DND-41 (cell line): ENCODE results near the gene GNL2.

ENCODE experiments used
- EZH2 ChIP-seq: IDR thresholded peaks from 3 replicates; pipeline ENCODE4 v1.6.1; 2012; ENCODE audit warnings: borderline replicate concordance, low read depth, mild to moderate bottlenecking, moderate library complexity, low read length, inconsistent platforms; ENCODE audit not compliant: severe bottlenecking
- TF ChIP-seq, protein P1 (sequence below): IDR thresholded peaks from 2 replicates; pipeline ENCODE4 v1.5.1; 2012; ENCODE audit warnings: borderline replicate concordance, low read length, moderate library complexity, mild to moderate bottlenecking; ENCODE audit not compliant: poor library complexity, severe bottlenecking; ENCODE audit errors: extremely low read depth

GRCh38 chr1:37575692-37576091 is 20.0 kb downstream of the GNL2 start:
- TF ChIP-seq, protein P1, sequence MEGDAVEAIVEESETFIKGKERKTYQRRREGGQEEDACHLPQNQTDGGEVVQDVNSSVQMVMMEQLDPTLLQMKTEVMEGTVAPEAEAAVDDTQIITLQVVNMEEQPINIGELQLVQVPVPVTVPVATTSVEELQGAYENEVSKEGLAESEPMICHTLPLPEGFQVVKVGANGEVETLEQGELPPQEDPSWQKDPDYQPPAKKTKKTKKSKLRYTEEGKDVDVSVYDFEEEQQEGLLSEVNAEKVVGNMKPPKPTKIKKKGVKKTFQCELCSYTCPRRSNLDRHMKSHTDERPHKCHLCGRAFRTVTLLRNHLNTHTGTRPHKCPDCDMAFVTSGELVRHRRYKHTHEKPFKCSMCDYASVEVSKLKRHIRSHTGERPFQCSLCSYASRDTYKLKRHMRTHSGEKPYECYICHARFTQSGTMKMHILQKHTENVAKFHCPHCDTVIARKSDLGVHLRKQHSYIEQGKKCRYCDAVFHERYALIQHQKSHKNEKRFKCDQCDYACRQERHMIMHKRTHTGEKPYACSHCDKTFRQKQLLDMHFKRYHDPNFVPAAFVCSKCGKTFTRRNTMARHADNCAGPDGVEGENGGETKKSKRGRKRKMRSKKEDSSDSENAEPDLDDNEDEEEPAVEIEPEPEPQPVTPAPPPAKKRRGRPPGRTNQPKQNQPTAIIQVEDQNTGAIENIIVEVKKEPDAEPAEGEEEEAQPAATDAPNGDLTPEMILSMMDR, result no peak
- TF ChIP-seq EZH2, result no peak
